Endothelial cell of umbilical vein (primary cell): ENCODE data around the gene CCNJL. TPM values are rescaled to one million over a fixed set of nuclear protein-coding genes. Genes with fewer than 3 reads are reported as not detected.

Source experiments
- Bru-seq: library from RNA; stranded (reverse); fragments of 400-500 nt; gene quantifications from one replicate; lab custom pipeline; 2021; lab: Mats Ljungman, UMichigan
- BruChase-seq, 2 experiments: library from RNA; stranded (reverse); fragments of 400-500 nt; gene quantifications; one replicate each; lab custom pipeline; 2021; lab: Mats Ljungman, UMichigan
- BruUV-seq: library from RNA; stranded (reverse); fragments of 400-500 nt; replicated peaks from 2 replicates; lab custom pipeline; 2021; lab: Mats Ljungman, UMichigan
- CTCF ChIA-PET: fragments of 300-600, 350-600 bp; sonication (Branson Sonifier 250); formaldehyde crosslinking; loops from one replicate; lab custom pipeline; 2021; ENCODE audit warnings: antibody characterized with exemption, inconsistent platforms; lab: Charles Lee
- POLR2A ChIA-PET: fragments of 300-600, 350-600 bp; sonication (Branson Sonifier 250); formaldehyde crosslinking; loops from one replicate; lab custom pipeline; 2021; ENCODE audit warnings: antibody characterized with exemption, inconsistent platforms; lab: Charles Lee
- DNase-seq: peaks from one replicate; pipeline ENCODE4 v3.0.0-alpha.2; 2011; ENCODE audit warnings: low read depth, low spot score
- FAIRE-seq: peaks from 2 replicates; lab custom pipeline; 2011; peaks lifted over from hg19 to GRCh38; lab: Jason Lieb, UNC
- H2AFZ ChIP-seq: 2 replicates; pipeline ENCODE4 v1.6.0; 2012; ENCODE audit warnings: low read depth, low read length, control low read depth, inconsistent platforms
- H3K27ac ChIP-seq: 2 replicates; pipeline ENCODE4 v1.5.1; 2011; ENCODE audit warnings: low read depth, mild to moderate bottlenecking, control low read depth, low read length, moderate library complexity; ENCODE audit not compliant: insufficient read depth
- H3K27me3 ChIP-seq, 2 experiments: 2 replicates each; pipeline versions ENCODE4 v1.6.0 to v1.6.1; 2011; ENCODE audit warnings: low read length in 2 of 2, mixed read lengths in 1 of 2; ENCODE audit not compliant: control insufficient read depth in 2 of 2, insufficient read depth in 2 of 2
- H3K36me3 ChIP-seq, 2 experiments: 2 replicates in 1 of 2; 3 replicates in 1 of 2; pipeline ENCODE4 v1.5.1; 2011; ENCODE audit warnings: low read length in 2 of 2, mild to moderate bottlenecking in 1 of 2, moderate library complexity in 1 of 2; ENCODE audit not compliant: control insufficient read depth in 2 of 2, insufficient read depth in 2 of 2; ENCODE audit errors: extremely low read depth in 1 of 2
- H3K4me1 ChIP-seq: 3 replicates; pipeline ENCODE4 v1.5.1; 2011; ENCODE audit warnings: mild to moderate bottlenecking, low read length; ENCODE audit not compliant: control insufficient read depth, insufficient read depth; ENCODE audit errors: extremely low read depth
- H3K4me2 ChIP-seq: 2 replicates; pipeline ENCODE4 v1.6.1; 2011; ENCODE audit warnings: low read length, control low read depth, mixed read lengths; ENCODE audit not compliant: insufficient read depth
- H3K4me3 ChIP-seq, 3 experiments: fragments of 200-600 bp in 1 of 3; sonication (generic), shearing (Covaris generic) in 1 of 3; replicated peaks in 1 of 3; 2 replicates each; pipeline ENCODE4 v1.5.1; 2011 to 2016; ENCODE audit warnings: control low read depth in 3 of 3, low read length in 3 of 3, mild to moderate bottlenecking in 2 of 3, inconsistent platforms in 1 of 3, low read depth in 1 of 3, moderate library complexity in 1 of 3; ENCODE audit not compliant: insufficient read depth in 1 of 3
- H3K79me2 ChIP-seq: 2 replicates; pipeline ENCODE4 v1.6.0; 2012; ENCODE audit warnings: low read length, inconsistent platforms; ENCODE audit not compliant: control insufficient read depth, insufficient read depth
- H3K9ac ChIP-seq: replicated peaks from 2 replicates; pipeline ENCODE3; 2011; ENCODE audit warnings: low read length, control low read depth; ENCODE audit not compliant: insufficient read depth; ENCODE audit errors: extremely low read depth
- H3K9me1 ChIP-seq: replicated peaks from 3 replicates; pipeline ENCODE4 v1.6.0; 2011; ENCODE audit warnings: mild to moderate bottlenecking, low read length; ENCODE audit not compliant: control insufficient read depth, insufficient read depth; ENCODE audit errors: extremely low read depth
- H3K9me3 ChIP-seq: replicated peaks from 2 replicates; pipeline ENCODE4 v1.5.1; 2012; ENCODE audit warnings: low read length, inconsistent platforms; ENCODE audit not compliant: control insufficient read depth, insufficient read depth
- H4K20me1 ChIP-seq: replicated peaks from 2 replicates; pipeline ENCODE3; 2011; ENCODE audit warnings: mild to moderate bottlenecking, low read length; ENCODE audit not compliant: control insufficient read depth, insufficient read depth; ENCODE audit errors: extremely low read depth
- EZH2 ChIP-seq: IDR thresholded peaks from 2 replicates; pipeline ENCODE4 v1.6.1; 2012; ENCODE audit warnings: borderline replicate concordance, low read depth, mild to moderate bottlenecking, moderate library complexity, low read length, inconsistent platforms; ENCODE audit not compliant: severe bottlenecking
- FOS ChIP-seq: IDR thresholded peaks from 2 replicates; pipeline ENCODE4 v1.6.1; 2011; ENCODE audit warnings: mild to moderate bottlenecking, low read length, moderate library complexity, borderline replicate concordance; ENCODE audit not compliant: insufficient read depth
- GATA2 ChIP-seq: IDR thresholded peaks from 2 replicates; pipeline ENCODE4 v1.7.0; 2011; ENCODE audit warnings: low read depth, mild to moderate bottlenecking, moderate library complexity, mixed read lengths, low read length; ENCODE audit not compliant: insufficient read length, insufficient read depth
- JUN ChIP-seq: IDR thresholded peaks from 2 replicates; pipeline ENCODE4 v1.6.1; 2011; ENCODE audit warnings: borderline replicate concordance, low read depth; ENCODE audit not compliant: insufficient read length, insufficient read depth
- MYC ChIP-seq: IDR thresholded peaks from one replicate; pipeline ENCODE4 v1.6.1; 2011; ENCODE audit warnings: mild to moderate bottlenecking, low read depth, low read length
- POLR2A ChIP-seq: IDR thresholded peaks from 2 replicates; pipeline ENCODE4 v1.6.1; 2012; ENCODE audit warnings: low read depth, mild to moderate bottlenecking, control low read depth, low read length
- POLR2AphosphoS5 ChIP-seq: IDR thresholded peaks from 2 replicates; pipeline ENCODE4 v1.6.1; 2012; ENCODE audit warnings: low read depth, mild to moderate bottlenecking, control low read depth, low read length, moderate library complexity; ENCODE audit not compliant: insufficient read depth
- dilution Hi-C: fragments of 300-500 bp; cut with MboI; formaldehyde crosslinking; loops from one replicate; pipeline ENCODE4 v1.15.0; 2019; ENCODE audit warnings: low sequenced_read_pairs; ENCODE audit not compliant: extremely low pct_ligation_motif_present
- intact Hi-C: fragments of 100-400 bp; cut with micrococcal nuclease; formaldehyde crosslinking; loops from one replicate; pipeline ENCODE4 v1.10.0; 2022
- long read RNA-seq: library from polyadenylated mRNA; stranded (forward); transcript quantifications from one replicate; pipeline ENCODE4 v2.0.0, GENCODE V29; 2021
- polyA minus RNA-seq, 3 experiments: library from RNA; depleted of rRNA, polyadenylated mRNA; stranded (reverse); fragments of >200 nt; gene quantifications; 1 replicate in 1 of 3; 2 replicates in 2 of 3; pipeline ENCODE4 v1.2.3, GENCODE V29; 2011
- polyA plus RNA-seq, 4 experiments: library from polyadenylated mRNA; depleted of rRNA in 3 of 4; stranded (reverse) in 3 of 4; unstranded in 1 of 4; fragments of >200 nt; gene quantifications; 2 replicates each; pipeline versions ENCODE4 v1.2.1 to v1.2.3, GENCODE V29; 2011 to 2012; ENCODE audit warnings: missing spikeins in 1 of 4
- total RNA-seq: library from RNA; stranded (reverse); gene quantifications from 2 replicates; pipeline ENCODE4 v1.2.3, GENCODE V29; 2021
- TF ChIP-seq, protein P1 (sequence below): IDR thresholded peaks from 2 replicates; pipeline ENCODE4 v1.6.1; 2011; ENCODE audit not compliant: insufficient read depth, insufficient read length
- TF ChIP-seq, protein P2 (sequence below), 2 donors: IDR thresholded peaks; 1 replicate in 1 of 2; 2 replicates in 1 of 2; pipeline ENCODE4 v1.5.1; 2011; ENCODE audit warnings: low read length in 2 of 2, mild to moderate bottlenecking in 2 of 2, moderate library complexity in 2 of 2, control low read depth in 1 of 2, inconsistent platforms in 1 of 2, low read depth in 1 of 2; ENCODE audit not compliant: insufficient read depth in 1 of 2; ENCODE audit errors: extremely low read depth in 1 of 2

The CCNJL gene, protein sequence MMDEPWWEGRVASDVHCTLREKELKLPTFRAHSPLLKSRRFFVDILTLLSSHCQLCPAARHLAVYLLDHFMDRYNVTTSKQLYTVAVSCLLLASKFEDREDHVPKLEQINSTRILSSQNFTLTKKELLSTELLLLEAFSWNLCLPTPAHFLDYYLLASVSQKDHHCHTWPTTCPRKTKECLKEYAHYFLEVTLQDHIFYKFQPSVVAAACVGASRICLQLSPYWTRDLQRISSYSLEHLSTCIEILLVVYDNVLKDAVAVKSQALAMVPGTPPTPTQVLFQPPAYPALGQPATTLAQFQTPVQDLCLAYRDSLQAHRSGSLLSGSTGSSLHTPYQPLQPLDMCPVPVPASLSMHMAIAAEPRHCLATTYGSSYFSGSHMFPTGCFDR
- total RNA-seq (17.4 and 20.0 TPM in 2 replicates), polyA plus RNA-seq (21.3 and 24.8 TPM in 2 replicates), polyA minus RNA-seq (15.4 and 22.0 TPM in 2 replicates), Bru-seq, nascent RNA (percentile 70 among the genes with signal in this experiment), BruChase-seq, experiment 1, labeled RNA remaining after a 6-hour chase (percentile 65 among the genes with signal in this experiment), BruChase-seq, experiment 2, labeled RNA remaining after a 2-hour chase (percentile 64 among the genes with signal in this experiment)
- polyA plus RNA-seq (2011; cell fraction: cytosol; rRNA removed), result 12.6 and 13.7 TPM in 2 replicates
- polyA plus RNA-seq (2011; cell fraction: nucleus; rRNA removed), result 10.4 and 11.8 TPM in 2 replicates
- 7.9 and 10.5 TPM in 2 replicates for polyA plus RNA-seq (2012)
- polyA minus RNA-seq (2011; cell fraction: cytosol; rRNA and poly(A)+ RNA removed), result 0.61 TPM
- polyA minus RNA-seq (2011; cell fraction: nucleus; rRNA and poly(A)+ RNA removed), result 12.7 and 17.9 TPM in 2 replicates
- long read RNA-seq, transcript CCNJL-203 (7 exons, 3,320 nt), result minor isoform, 11 of 70 reads
- long read RNA-seq, transcript CCNJL-201 (6 exons, 3,171 nt), result major isoform, 21 of 70 reads
- long read RNA-seq, partial matches to known transcripts, result 6 of 70 reads
- long read RNA-seq, other reads (novel, unspliced or antisense), result 32 of 70 reads

DNA sequence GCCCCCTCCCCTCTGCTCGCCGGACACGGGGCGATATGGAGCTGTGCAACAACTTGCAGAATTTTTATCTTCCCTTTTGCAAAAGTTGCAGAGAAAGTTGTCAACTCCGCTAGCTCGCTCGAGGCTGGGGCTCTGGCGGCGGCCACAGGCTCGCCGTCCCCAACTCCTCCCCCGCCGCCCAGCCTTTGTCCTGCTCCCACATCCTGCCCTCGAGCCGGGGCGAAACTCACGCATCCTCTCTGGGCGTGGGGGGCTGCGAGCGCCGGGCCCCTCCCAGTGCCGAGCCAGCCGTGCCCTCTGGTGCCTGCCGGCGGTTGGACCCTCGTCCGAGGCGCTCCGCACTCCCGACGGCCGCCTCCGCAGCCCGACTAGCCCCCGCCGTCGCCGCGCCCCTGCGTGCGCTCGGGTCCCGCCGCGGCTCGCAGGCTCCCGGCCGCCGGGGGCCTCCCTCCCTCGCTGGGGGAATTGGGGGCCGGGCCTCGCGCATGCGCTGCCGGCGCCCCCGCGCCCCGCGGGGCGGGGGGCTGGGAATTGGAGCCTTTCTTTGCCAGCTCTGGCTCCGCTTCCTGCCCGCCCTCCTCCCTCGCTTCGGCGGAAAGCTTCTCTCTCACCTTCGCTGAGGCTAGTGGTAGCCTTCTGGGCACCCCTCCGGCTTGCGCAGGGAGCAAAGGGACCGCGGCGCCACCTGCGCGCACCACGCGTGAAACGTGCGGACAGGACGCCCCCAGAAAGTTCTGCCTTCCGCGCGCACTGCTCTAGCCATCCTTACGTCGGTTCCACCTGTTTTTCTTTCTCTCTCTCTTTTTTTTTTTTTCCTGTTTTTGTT, at the start of gene CCNJL:
CCNJL (minus strand) TSS at position 431 of the 826 bp plus-strand sequence. CDS start 641 bp downstream, outside the sequence.
- DNase-seq, result peak; percentile 78
- CTCF ChIA-PET, result interaction anchor here (0.7 to 2.6 kb wide), 7 partner anchors 25 to 291 kb away, joined by 3 to 13 read pairs (median 3); no protein-coding TSS in a partner anchor
- intact Hi-C loops, result loop anchor here (1.0 kb wide), 1 partner anchor 33 kb away; no protein-coding TSS in a partner anchor

More for the DNA sequence above, at the start of gene CCNJL:
- H3K79me2 ChIP-seq, result peaks cover 5% of the 10 kb centered on the region
- dilution Hi-C loops, result no loop called here
- no peaks in the 10 kb centered on the region for H3K9me1 ChIP-seq
- no TSS peak for BruUV-seq
- peak within 1 kb of the TSS; percentile 85 for H2AFZ ChIP-seq
- peak within 1 kb of the TSS; percentile 29 for H3K27ac ChIP-seq
- H3K4me2 ChIP-seq, result peak within 1 kb of the TSS; percentile 72
- H3K36me3 ChIP-seq, result peaks cover 3 to 9% of the 10 kb centered on the region in 2 experiments
- peaks cover 28% of the 10 kb centered on the region for H3K4me1 ChIP-seq
- no peaks in the 10 kb centered on the region for H3K9me3 ChIP-seq
- POLR2A ChIA-PET, result interaction anchor here (0.7 kb wide), 1 partner anchor 41 kb away, joined by 4 read pairs; no protein-coding TSS in a partner anchor
- peak within 1 kb of the TSS; percentile 65 for H3K9ac ChIP-seq
- H3K4me3 ChIP-seq, result peak within 1 kb of the TSS; percentile 23 to 80 (median 76)
- FAIRE-seq, result peak; percentile 74
- TF ChIP-seq MYC, result no peak
- TF ChIP-seq GATA2, result no peak
- TF ChIP-seq POLR2A, result peak; percentile 85
- no peak for TF ChIP-seq EZH2
- TF ChIP-seq, protein P1, sequence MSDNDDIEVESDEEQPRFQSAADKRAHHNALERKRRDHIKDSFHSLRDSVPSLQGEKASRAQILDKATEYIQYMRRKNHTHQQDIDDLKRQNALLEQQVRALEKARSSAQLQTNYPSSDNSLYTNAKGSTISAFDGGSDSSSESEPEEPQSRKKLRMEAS, result no peak
- TF ChIP-seq, protein P2, sequence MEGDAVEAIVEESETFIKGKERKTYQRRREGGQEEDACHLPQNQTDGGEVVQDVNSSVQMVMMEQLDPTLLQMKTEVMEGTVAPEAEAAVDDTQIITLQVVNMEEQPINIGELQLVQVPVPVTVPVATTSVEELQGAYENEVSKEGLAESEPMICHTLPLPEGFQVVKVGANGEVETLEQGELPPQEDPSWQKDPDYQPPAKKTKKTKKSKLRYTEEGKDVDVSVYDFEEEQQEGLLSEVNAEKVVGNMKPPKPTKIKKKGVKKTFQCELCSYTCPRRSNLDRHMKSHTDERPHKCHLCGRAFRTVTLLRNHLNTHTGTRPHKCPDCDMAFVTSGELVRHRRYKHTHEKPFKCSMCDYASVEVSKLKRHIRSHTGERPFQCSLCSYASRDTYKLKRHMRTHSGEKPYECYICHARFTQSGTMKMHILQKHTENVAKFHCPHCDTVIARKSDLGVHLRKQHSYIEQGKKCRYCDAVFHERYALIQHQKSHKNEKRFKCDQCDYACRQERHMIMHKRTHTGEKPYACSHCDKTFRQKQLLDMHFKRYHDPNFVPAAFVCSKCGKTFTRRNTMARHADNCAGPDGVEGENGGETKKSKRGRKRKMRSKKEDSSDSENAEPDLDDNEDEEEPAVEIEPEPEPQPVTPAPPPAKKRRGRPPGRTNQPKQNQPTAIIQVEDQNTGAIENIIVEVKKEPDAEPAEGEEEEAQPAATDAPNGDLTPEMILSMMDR (IDR thresholded peaks at IDR 0.05; ENCODE audit: extremely low read depth in 1 of 2, insufficient read depth in 1 of 2, low read depth in 1 of 2, low read length in 2 of 2), result no peak
- TF ChIP-seq JUN, result no peak
- TF ChIP-seq POLR2AphosphoS5, result peak; percentile 76
- TF ChIP-seq FOS, result no peak
- no peaks in the 10 kb centered on the region for H4K20me1 ChIP-seq
- H3K27me3 ChIP-seq, result no peaks in the 10 kb centered on the region
